Endodermal cell (in vitro differentiated cells): ENCODE results near the gene RPRM. TPM values are rescaled to one million over a fixed set of nuclear protein-coding genes. Genes with fewer than 3 reads are reported as not detected.

Experiments used
- DNase-seq: peaks from one replicate; pipeline ENCODE4 v3.0.0-alpha.2; 2017
- H3K27ac ChIP-seq: 2 replicates; pipeline ENCODE4 v1.5.1; 2013; ENCODE audit warnings: mild to moderate bottlenecking, low read depth, low read length, moderate library complexity
- H3K27me3 ChIP-seq: 2 replicates; pipeline ENCODE4 v1.6.1; 2013; ENCODE audit warnings: mild to moderate bottlenecking, low read length, moderate library complexity; ENCODE audit not compliant: insufficient read depth, control insufficient read depth, poor library complexity, severe bottlenecking
- H3K36me3 ChIP-seq: 2 replicates; pipeline ENCODE4 v1.7.0; 2013; ENCODE audit warnings: mild to moderate bottlenecking, low read length, moderate library complexity; ENCODE audit not compliant: control insufficient read depth, insufficient read depth
- H3K4me1 ChIP-seq: one replicate; pipeline ENCODE4 v1.7.0; 2013; ENCODE audit warnings: low read length; ENCODE audit not compliant: control insufficient read depth, insufficient read depth
- H3K4me3 ChIP-seq: 2 replicates; pipeline ENCODE4 v1.5.1; 2013; ENCODE audit warnings: mild to moderate bottlenecking, low read length, moderate library complexity
- H3K9ac ChIP-seq: 2 replicates; pipeline ENCODE4 v1.6.1; 2013; ENCODE audit warnings: mild to moderate bottlenecking, low read length, moderate library complexity; ENCODE audit not compliant: poor library complexity, severe bottlenecking; ENCODE audit errors: extremely low read depth
- H3K9me3 ChIP-seq: 2 replicates; pipeline ENCODE4 v1.6.1; 2013; ENCODE audit warnings: mild to moderate bottlenecking, low read length, moderate library complexity; ENCODE audit not compliant: control insufficient read depth
- H3K27ac Mint-ChIP-seq: 2 replicates; pipeline ENCODE4 v1.8.0; 2020; ENCODE audit warnings: mixed read lengths
- H3K27me3 Mint-ChIP-seq: 2 replicates; pipeline ENCODE4 v1.8.0; 2021; ENCODE audit warnings: mild to moderate bottlenecking, mixed read lengths; ENCODE audit not compliant: insufficient read depth
- H3K36me3 Mint-ChIP-seq: 2 replicates; pipeline ENCODE4 v1.8.0; 2020; ENCODE audit warnings: low read depth, mixed read lengths
- H3K4me1 Mint-ChIP-seq: 2 replicates; pipeline ENCODE4 v1.8.0; 2020; ENCODE audit warnings: mixed read lengths
- H3K4me3 Mint-ChIP-seq: 2 replicates; pipeline ENCODE4 v1.8.0; 2020; ENCODE audit warnings: mild to moderate bottlenecking, moderate library complexity, mixed read lengths
- H3K9me3 Mint-ChIP-seq: 2 replicates; pipeline ENCODE4 v1.8.0; 2020; ENCODE audit warnings: mild to moderate bottlenecking, mixed read lengths
- CTCF ChIP-seq: fragments of 200-600 bp; sonication (generic); conservative IDR thresholded peaks from 2 replicates; pipeline ENCODE4 v1.5.0; 2021; ENCODE audit warnings: antibody characterized with exemption, mild to moderate bottlenecking
- WGBS, 2 experiments: methylation state at CpG; one replicate each; pipeline versions ENCODE4 v1.1.5 to v1.1.7; 2013; ENCODE audit warnings: missing lambda C conversion rate in 2 of 2, mixed read lengths in 1 of 2; ENCODE audit not compliant: insufficient coverage in 1 of 2, insufficient read length in 1 of 2; 5-methylcytosine and 5-hydroxymethylcytosine counted together
- total RNA-seq, 2 donors: library from RNA; stranded (reverse); fragmentation: NEBNext Ultra II Directional in 1 of 2; extraction: Animal tissue kit (Norgen Biotek cat#: 25700) in 1 of 2; gene quantifications; 2 replicates in 1 of 2; 3 replicates in 1 of 2; pipeline ENCODE4 v1.2.1, GENCODE V29; 2021

The RPRM gene
- total RNA-seq, 2 donors from 2014 or later = 33.8 to 34.7 TPM

DNA sequence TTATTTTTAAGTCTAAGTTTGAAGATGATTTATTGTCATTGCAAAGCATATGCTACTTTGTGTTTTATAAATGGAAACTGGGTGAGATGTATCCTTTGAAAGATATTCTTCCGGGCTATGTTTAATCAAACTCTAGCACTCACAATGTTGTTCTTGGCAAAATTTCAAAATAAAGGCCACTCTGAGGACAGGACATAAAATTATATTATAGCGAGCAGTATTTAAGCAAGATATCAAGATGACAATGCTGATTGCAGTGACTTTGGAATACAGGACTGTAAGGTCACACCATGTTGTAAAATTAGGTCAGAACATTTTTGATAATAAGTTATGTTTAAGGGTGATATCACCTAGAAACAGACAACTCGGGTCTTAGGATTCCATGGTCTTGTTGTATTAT, 14.2 kb downstream of the RPRM start:
- Histone ChIP-seq H3K9ac (no peak overlapping the region), H3K4me1 (peaks cover 3% of the 10 kb centered on the region), H3K36me3 (peaks cover 8% of the 10 kb centered on the region), H3K9me3 (no peaks in the 10 kb centered on the region), H3K27ac (no peak overlapping the region), H3K4me3 (no peak overlapping the region), H3K27me3 (no peaks in the 10 kb centered on the region)
- no peaks in the 10 kb centered on the region for H3K9me3 Mint-ChIP-seq
- H3K36me3 Mint-ChIP-seq = peaks cover 12% of the 10 kb centered on the region
- H3K4me1 Mint-ChIP-seq = peaks cover 22% of the 10 kb centered on the region
- no peaks in the 10 kb centered on the region for H3K27me3 Mint-ChIP-seq
- WGBS, 2 experiments = 99 to 100% methylated on average over 2 of the region's 3 CpGs
- DNase-seq = no peak
- no peak for TF ChIP-seq CTCF
- no peak overlapping the region for H3K27ac Mint-ChIP-seq
- no peak overlapping the region for H3K4me3 Mint-ChIP-seq

GRCh38 chr2:153462338-153462859, 16.2 kb downstream of the RPRM start:
- H3K9me3 ChIP-seq = no peaks in the 10 kb centered on the region
- TF ChIP-seq CTCF = no peak
- Mint-ChIP-seq H3K9me3 (no peaks in the 10 kb centered on the region), H3K27me3 (no peaks in the 10 kb centered on the region), H3K36me3 (peaks cover 2% of the 10 kb centered on the region), H3K27ac (no peak overlapping the region), H3K4me3 (no peak overlapping the region), H3K4me1 (peaks cover 26% of the 10 kb centered on the region)
- H3K27ac ChIP-seq = no peak overlapping the region
- H3K4me3 ChIP-seq = no peak overlapping the region
- no peak for DNase-seq
- H3K4me1 ChIP-seq = peaks cover 3% of the 10 kb centered on the region
- 94 to 96% methylated on average over 2 of the region's 2 CpGs for WGBS, 2 experiments
- H3K27me3 ChIP-seq = no peaks in the 10 kb centered on the region
- no peaks in the 10 kb centered on the region for H3K36me3 ChIP-seq
- H3K9ac ChIP-seq = no peak overlapping the region

- Histone ChIP-seq H3K4me1 (peaks cover 3% of the 10 kb centered on the region), H3K27ac (no peak overlapping the region), H3K9ac (no peak overlapping the region), H3K9me3 (no peaks in the 10 kb centered on the region), H3K36me3 (no peaks in the 10 kb centered on the region), H3K27me3 (no peaks in the 10 kb centered on the region), H3K4me3 (no peak overlapping the region)
- DNase-seq = no peak
- H3K27ac Mint-ChIP-seq = no peak overlapping the region
- no peaks in the 10 kb centered on the region for H3K27me3 Mint-ChIP-seq
- peaks cover 26% of the 10 kb centered on the region for H3K4me1 Mint-ChIP-seq
- no peaks in the 10 kb centered on the region for H3K9me3 Mint-ChIP-seq
- no peak for TF ChIP-seq CTCF
- no peaks in the 10 kb centered on the region for H3K36me3 Mint-ChIP-seq
- no peak overlapping the region for H3K4me3 Mint-ChIP-seq
- WGBS, 2 experiments = 78 to 82% methylated on average over 3 to 5 of the region's 5 CpGs
These were observed 17.1 kb downstream of the RPRM start for GRCh38 chr2:153461453-153461852.
